Neutrophil (primary cell): Measurements from ENCODE around the gene CASTOR2.

Source experiments
- H3K27ac ChIP-seq: fragments of 200-600 bp; sonication (generic); 2 replicates; pipeline ENCODE4 v1.5.1; 2016; ENCODE audit warnings: mild to moderate bottlenecking, moderate library complexity
- H3K27me3 ChIP-seq: fragments of 200-600 bp; sonication (generic); 2 replicates; pipeline ENCODE4 v1.6.0; 2016; ENCODE audit warnings: mild to moderate bottlenecking
- H3K36me3 ChIP-seq: fragments of 200-600 bp; sonication (generic); 2 replicates; pipeline ENCODE4 v1.5.1; 2017
- H3K4me1 ChIP-seq, 2 experiments: fragments of 200-600 bp in 1 of 2; sonication (generic) in 1 of 2; 1 replicate in 1 of 2; 2 replicates in 1 of 2; pipeline versions ENCODE4 v1.5.1 to v1.6.1; 2013 to 2016; ENCODE audit warnings: low read depth in 1 of 2, low read length in 1 of 2, mild to moderate bottlenecking in 1 of 2, moderate library complexity in 1 of 2; ENCODE audit not compliant: control insufficient read depth in 1 of 2, insufficient read depth in 1 of 2
- H3K4me3 ChIP-seq, 2 experiments: fragments of 200-600 bp in 1 of 2; sonication (generic) in 1 of 2; 1 replicate in 1 of 2; 2 replicates in 1 of 2; pipeline ENCODE4 v1.5.1; 2013 to 2016; ENCODE audit warnings: low read depth in 1 of 2, low read length in 1 of 2, mild to moderate bottlenecking in 1 of 2, moderate library complexity in 1 of 2
- H3K9me3 ChIP-seq: fragments of 200-600 bp; sonication (generic); 2 replicates; pipeline ENCODE4 v1.5.1; 2016
- CTCF ChIP-seq: fragments of 200-600 bp; sonication (generic); IDR thresholded peaks from 2 replicates; pipeline ENCODE4 v1.5.1; 2016; ENCODE audit warnings: antibody characterized with exemption

The CASTOR2 gene

GRCh38 chr7:75028299-75028698 is 63.8 kb downstream of the CASTOR2 start:
- no peak overlapping the region for H3K4me3 ChIP-seq
- H3K27ac ChIP-seq, result no peak overlapping the region
- no peaks in the 10 kb centered on the region for H3K9me3 ChIP-seq
- TF ChIP-seq CTCF, result no peak
- no peaks in the 10 kb centered on the region for H3K4me1 ChIP-seq
- no peaks in the 10 kb centered on the region for H3K27me3 ChIP-seq
- H3K36me3 ChIP-seq, result peaks cover 13% of the 10 kb centered on the region

GRCh38 chr7:75033064-75033463 is 68.6 kb downstream of the CASTOR2 start:
- H3K27ac ChIP-seq, result no peak overlapping the region
- H3K27me3 ChIP-seq, result no peaks in the 10 kb centered on the region
- H3K4me1 ChIP-seq, result no peaks in the 10 kb centered on the region
- no peak overlapping the region for H3K4me3 ChIP-seq
- H3K9me3 ChIP-seq, result no peaks in the 10 kb centered on the region
- H3K36me3 ChIP-seq, result no peaks in the 10 kb centered on the region
- no peak for TF ChIP-seq CTCF

GRCh38 chr7:75033826-75034225 is 69.3 kb downstream of the CASTOR2 start:
- Histone ChIP-seq H3K9me3 (no peaks in the 10 kb centered on the region), H3K27me3 (no peaks in the 10 kb centered on the region), H3K4me1 (no peaks in the 10 kb centered on the region), H3K36me3 (no peaks in the 10 kb centered on the region), H3K27ac (no peak overlapping the region), H3K4me3 (no peak overlapping the region)
- no peak for TF ChIP-seq CTCF

- no peak overlapping the region for H3K4me3 ChIP-seq
- no peaks in the 10 kb centered on the region for H3K27me3 ChIP-seq
- H3K27ac ChIP-seq, result no peak overlapping the region
- peaks cover 20% of the 10 kb centered on the region for H3K36me3 ChIP-seq
- H3K9me3 ChIP-seq, result no peaks in the 10 kb centered on the region
- no peaks in the 10 kb centered on the region for H3K4me1 ChIP-seq
- TF ChIP-seq CTCF, result no peak
Observed at GRCh38 chr7:75038508-75038907, 74.0 kb downstream of the CASTOR2 start.

- H3K27ac ChIP-seq, result no peak overlapping the region
- H3K9me3 ChIP-seq, result no peaks in the 10 kb centered on the region
- no peak overlapping the region for H3K4me3 ChIP-seq
Observed at GRCh38 chr7:75039166-75039565, 74.7 kb downstream of the CASTOR2 start.

More at GRCh38 chr7:75039166-75039565, 74.7 kb downstream of the CASTOR2 start:
- Histone ChIP-seq H3K36me3 (peaks cover 26% of the 10 kb centered on the region), H3K27me3 (no peaks in the 10 kb centered on the region), H3K4me1 (no peaks in the 10 kb centered on the region)
- TF ChIP-seq CTCF, result no peak
